Breast epithelium (tissue), 4 donors: ENCODE results near the gene ARHGDIG. TPM values are rescaled to one million over a fixed set of nuclear protein-coding genes. Genes with fewer than 3 reads are reported as not detected.
"Not testable (repeated sequence)": the region's sequence is repeated elsewhere in the genome, so short reads cannot be mapped to it uniquely, and the experiment has no call there.

Source experiments
- DNase-seq, 2 donors: peaks; one replicate each; pipeline ENCODE4 v3.0.0-alpha.2; 2019; ENCODE audit warnings: low spot score in 2 of 2
- H3K27ac ChIP-seq, 2 donors: fragments of 200-600 bp; sonication (generic) in 1 of 2; one replicate each; pipeline ENCODE4 v1.5.1; 2016 to 2019; ENCODE audit warnings: mild to moderate bottlenecking in 1 of 2
- H3K27me3 ChIP-seq, 2 donors: fragments of 200-600 bp; sonication (generic) in 1 of 2; one replicate each; pipeline versions ENCODE4 v1.5.1 to v1.6.0; 2017 to 2019; ENCODE audit warnings: control low read depth in 1 of 2, mild to moderate bottlenecking in 1 of 2
- H3K36me3 ChIP-seq: fragments of 200-600 bp; one replicate; pipeline ENCODE4 v1.5.1; 2019
- H3K4me1 ChIP-seq, 2 donors: fragments of 200-600 bp; sonication (generic); one replicate each; pipeline ENCODE4 v1.5.1; 2016 to 2019; ENCODE audit warnings: control low read depth in 1 of 2
- H3K4me3 ChIP-seq, 3 donors: fragments of 200-600 bp; sonication (generic); 1 replicate in 2 of 3; 2 replicates in 1 of 3; pipeline ENCODE4 v1.5.1; 2016 to 2019; ENCODE audit warnings: mild to moderate bottlenecking in 3 of 3, moderate library complexity in 2 of 3
- H3K9me3 ChIP-seq, 2 donors: fragments of 200-600 bp; sonication (generic) in 1 of 2; one replicate each; pipeline ENCODE4 v1.5.1; 2016 to 2019; ENCODE audit warnings: control low read depth in 1 of 2
- intact Hi-C: fragments of 100-400 bp; cut with DNase I; formaldehyde crosslinking; loops from one replicate; pipeline ENCODE4 v1.15.1; 2023; ENCODE audit warnings: low total_unique reads
- total RNA-seq, 3 donors: library from RNA; depleted of rRNA; stranded (reverse); fragments of >200 nt; gene quantifications; one replicate each; pipeline ENCODE4 v1.1.0, GENCODE V29; 2016
- TF ChIP-seq, protein P1 (sequence below), 3 donors: fragments of 450-650 bp; IDR thresholded peaks; one replicate each; pipeline ENCODE4 v1.5.1; 2016 to 2017; ENCODE audit warnings: antibody characterized with exemption in 3 of 3, mild to moderate bottlenecking in 3 of 3, moderate library complexity in 3 of 3

ARHGDIG gene
- total RNA-seq, 3 donors from 2014 or later = 0.80 to 2.3 (median 1.6) TPM

DNA sequence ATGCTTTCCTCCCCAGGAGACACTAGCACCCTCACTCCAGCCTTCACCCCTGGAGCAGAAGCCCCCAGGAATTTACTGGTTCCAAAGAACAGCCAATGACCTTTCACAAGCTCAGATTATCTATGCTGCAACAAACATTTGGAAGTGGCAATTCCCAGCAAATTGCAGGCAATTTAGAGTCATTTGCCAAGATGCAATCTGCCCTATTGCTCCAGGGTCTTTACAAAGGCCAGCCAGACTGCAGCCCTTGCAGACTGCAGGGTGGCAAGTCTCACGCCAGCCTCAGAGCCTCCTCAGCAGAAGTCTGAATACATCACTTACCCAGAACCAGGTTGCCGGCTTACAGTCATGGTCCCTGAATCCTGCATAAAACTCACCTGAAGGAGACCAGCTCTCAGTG is 50.4 kb downstream of the ARHGDIG start:
- Histone ChIP-seq H3K27me3 (no peaks in the 10 kb centered on the region), H3K36me3 (no peaks in the 10 kb centered on the region), H3K4me3 (no peak overlapping the region), H3K9me3 (no peaks in the 10 kb centered on the region), H3K4me1 (peaks cover 6 to 9% of the 10 kb centered on the region in 2 donors), H3K27ac (no peak overlapping the region)
- DNase-seq = no peak
- intact Hi-C loops = no loop called here
- TF ChIP-seq, protein P1, sequence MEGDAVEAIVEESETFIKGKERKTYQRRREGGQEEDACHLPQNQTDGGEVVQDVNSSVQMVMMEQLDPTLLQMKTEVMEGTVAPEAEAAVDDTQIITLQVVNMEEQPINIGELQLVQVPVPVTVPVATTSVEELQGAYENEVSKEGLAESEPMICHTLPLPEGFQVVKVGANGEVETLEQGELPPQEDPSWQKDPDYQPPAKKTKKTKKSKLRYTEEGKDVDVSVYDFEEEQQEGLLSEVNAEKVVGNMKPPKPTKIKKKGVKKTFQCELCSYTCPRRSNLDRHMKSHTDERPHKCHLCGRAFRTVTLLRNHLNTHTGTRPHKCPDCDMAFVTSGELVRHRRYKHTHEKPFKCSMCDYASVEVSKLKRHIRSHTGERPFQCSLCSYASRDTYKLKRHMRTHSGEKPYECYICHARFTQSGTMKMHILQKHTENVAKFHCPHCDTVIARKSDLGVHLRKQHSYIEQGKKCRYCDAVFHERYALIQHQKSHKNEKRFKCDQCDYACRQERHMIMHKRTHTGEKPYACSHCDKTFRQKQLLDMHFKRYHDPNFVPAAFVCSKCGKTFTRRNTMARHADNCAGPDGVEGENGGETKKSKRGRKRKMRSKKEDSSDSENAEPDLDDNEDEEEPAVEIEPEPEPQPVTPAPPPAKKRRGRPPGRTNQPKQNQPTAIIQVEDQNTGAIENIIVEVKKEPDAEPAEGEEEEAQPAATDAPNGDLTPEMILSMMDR (IDR thresholded peaks at IDR 0.05) = no peak

DNA sequence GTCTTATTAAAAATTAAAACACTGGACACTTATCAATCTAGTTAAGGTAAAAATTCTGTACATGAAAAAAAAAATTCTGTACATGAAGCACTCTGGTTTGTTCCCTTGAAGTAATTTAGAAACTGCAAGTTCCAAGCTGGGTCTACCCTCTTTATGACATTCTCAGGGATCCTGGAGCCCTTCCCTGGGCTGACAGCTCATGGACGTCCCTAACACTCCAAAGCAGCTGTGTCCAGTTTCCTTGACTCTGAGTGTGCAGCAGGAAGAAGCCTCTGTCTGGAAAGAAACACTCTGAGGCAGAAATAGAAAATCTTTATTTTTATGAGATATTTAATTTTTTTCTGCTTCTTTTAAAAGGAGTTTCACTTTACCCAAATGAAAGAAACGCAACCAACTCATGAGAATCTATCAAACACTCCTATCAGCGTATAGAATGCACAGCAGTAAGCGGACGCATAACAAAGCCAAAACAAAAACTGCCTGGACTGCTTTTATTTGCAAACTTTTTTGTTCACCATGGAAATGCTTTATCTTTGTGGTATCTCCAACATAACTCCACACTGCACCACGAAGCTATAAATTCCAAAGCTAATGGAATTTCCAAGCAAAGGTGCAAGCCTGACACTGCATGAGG is 50.9 kb downstream of the ARHGDIG start:
- DNase-seq, H3K27me3 ChIP-seq, H3K27ac ChIP-seq, H3K36me3 ChIP-seq, intact Hi-C loops, H3K4me1 ChIP-seq, H3K4me3 ChIP-seq, H3K9me3 ChIP-seq: not testable (repeated sequence)

Other genes with a start within 250 kb of the ARHGDIG start
- gene POLR3K, start 227.0 kb upstream of the ARHGDIG start, total RNA-seq = 1 to 10 TPM; 3.8 to 6.9 (median 6.6) TPM
- 10 to 100 TPM; 17.4 to 23.9 (median 17.9) TPM for gene SNRNP25, start 226.8 kb upstream of the ARHGDIG start, total RNA-seq
- 10 to 100 TPM; 29.0 to 43.3 (median 42.6) TPM for gene RHBDF1, start 208.0 kb upstream of the ARHGDIG start, total RNA-seq
- gene MPG, start 202.4 kb upstream of the ARHGDIG start, total RNA-seq = 100 to 1,000 TPM in 1 of 3 donors, 10 to 100 TPM in 2; 86.9 to 112 (median 89.1) TPM
- gene NPRL3, start 141.9 kb upstream of the ARHGDIG start, total RNA-seq = 10 to 100 TPM; 14.2 to 23.4 (median 22.3) TPM
- not detected for gene HBZ, start 127.9 kb upstream of the ARHGDIG start, total RNA-seq
- 1 to 10 TPM in 1 of 3 donors, not detected in 2; 1.3 TPM for gene HBM, start 114.6 kb upstream of the ARHGDIG start, total RNA-seq
- gene HBA2, start 107.7 kb upstream of the ARHGDIG start, total RNA-seq = 10 to 100 TPM; 46.4 to 83.6 (median 52.2) TPM
- 10 to 100 TPM in 2 of 3 donors, 1 to 10 TPM in 1; 5.6 to 15.2 (median 10.4) TPM for gene HBA1, start 103.9 kb upstream of the ARHGDIG start, total RNA-seq
- gene HBQ1, start 100.1 kb upstream of the ARHGDIG start, total RNA-seq = not detected
- 100 to 1,000 TPM in 2 of 3 donors, 10 to 100 TPM in 1; 60.6 to 135 (median 107) TPM for gene LUC7L, start 51.1 kb upstream of the ARHGDIG start, total RNA-seq
- 10 to 100 TPM; 40.6 to 69.3 (median 44.1) TPM for gene FAM234A, start 45.8 kb upstream of the ARHGDIG start, total RNA-seq
- gene RGS11, start 4.6 kb upstream of the ARHGDIG start, total RNA-seq = 1 to 10 TPM; 3.1 to 7.5 (median 5.9) TPM
- gene PDIA2, start 2.6 kb downstream of the ARHGDIG start, total RNA-seq = not detected
- gene AXIN1, start 72.1 kb downstream of the ARHGDIG start, total RNA-seq = 10 to 100 TPM; 16.5 to 22.6 (median 22.4) TPM
- 10 to 100 TPM; 67.0 to 78.7 (median 69.0) TPM for gene MRPL28, start 89.9 kb downstream of the ARHGDIG start, total RNA-seq
- 10 to 100 TPM; 24.5 to 49.5 (median 36.7) TPM for gene PGAP6, start 101.4 kb downstream of the ARHGDIG start, total RNA-seq
- 100 to 1,000 TPM in 1 of 3 donors, 10 to 100 TPM in 2; 46.5 to 118 (median 78.0) TPM for gene NME4, start 116.6 kb downstream of the ARHGDIG start, total RNA-seq
- 10 to 100 TPM; 19.4 to 30.5 (median 28.7) TPM for gene DECR2, start 121.3 kb downstream of the ARHGDIG start, total RNA-seq
- 10 to 100 TPM; 22.0 to 44.6 (median 24.5) TPM for gene RAB11FIP3, start 145.1 kb downstream of the ARHGDIG start, total RNA-seq
- 10 to 100 TPM; 15.4 to 27.2 (median 15.5) TPM for gene CAPN15, start 247.1 kb downstream of the ARHGDIG start, total RNA-seq